MM.1S (cell line): ENCODE measurements around the gene SPAG16.

Source experiments
- EZH2 ChIP-seq: fragments of 300-600 bp; sonication (generic); optimal IDR thresholded peaks from 2 replicates; pipeline ENCODE3; 2017; ENCODE audit warnings: low read depth, mild to moderate bottlenecking, antibody characterized with exemption, low read length, mixed read lengths
- EZH2phosphoT487 ChIP-seq: fragments of 300-600 bp; sonication (generic); IDR thresholded peaks from 2 replicates; pipeline ENCODE4 v1.6.1; 2018; ENCODE audit warnings: antibody characterized with exemption, low read length
- TF ChIP-seq, protein P1 (sequence below): fragments of 300-600 bp; sonication (generic); IDR thresholded peaks from 2 replicates; pipeline ENCODE4 v1.5.1; 2016; ENCODE audit warnings: antibody characterized with exemption, low read length, mixed read lengths

DNA sequence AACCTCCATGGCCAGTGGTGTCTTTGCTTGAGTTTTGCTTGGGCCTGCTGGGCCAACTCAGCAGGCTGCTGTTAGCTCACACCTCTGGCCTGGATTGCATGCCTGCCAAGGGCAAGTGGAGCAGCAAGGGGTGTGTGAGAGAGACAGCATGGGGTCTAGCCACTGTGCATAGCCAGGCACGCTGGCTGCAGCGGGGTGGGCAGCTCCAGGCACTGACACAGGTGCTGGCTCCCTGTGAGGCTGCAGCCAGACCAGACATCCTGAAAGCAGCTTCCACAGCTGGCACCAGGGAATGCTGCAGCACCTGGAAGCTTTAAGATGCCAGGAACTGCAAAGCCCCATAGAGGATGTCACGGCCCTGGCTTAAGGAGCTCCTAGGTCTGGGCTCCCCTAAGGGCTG is 750.2 kb downstream of the SPAG16 start:
- TF ChIP-seq, protein P1, sequence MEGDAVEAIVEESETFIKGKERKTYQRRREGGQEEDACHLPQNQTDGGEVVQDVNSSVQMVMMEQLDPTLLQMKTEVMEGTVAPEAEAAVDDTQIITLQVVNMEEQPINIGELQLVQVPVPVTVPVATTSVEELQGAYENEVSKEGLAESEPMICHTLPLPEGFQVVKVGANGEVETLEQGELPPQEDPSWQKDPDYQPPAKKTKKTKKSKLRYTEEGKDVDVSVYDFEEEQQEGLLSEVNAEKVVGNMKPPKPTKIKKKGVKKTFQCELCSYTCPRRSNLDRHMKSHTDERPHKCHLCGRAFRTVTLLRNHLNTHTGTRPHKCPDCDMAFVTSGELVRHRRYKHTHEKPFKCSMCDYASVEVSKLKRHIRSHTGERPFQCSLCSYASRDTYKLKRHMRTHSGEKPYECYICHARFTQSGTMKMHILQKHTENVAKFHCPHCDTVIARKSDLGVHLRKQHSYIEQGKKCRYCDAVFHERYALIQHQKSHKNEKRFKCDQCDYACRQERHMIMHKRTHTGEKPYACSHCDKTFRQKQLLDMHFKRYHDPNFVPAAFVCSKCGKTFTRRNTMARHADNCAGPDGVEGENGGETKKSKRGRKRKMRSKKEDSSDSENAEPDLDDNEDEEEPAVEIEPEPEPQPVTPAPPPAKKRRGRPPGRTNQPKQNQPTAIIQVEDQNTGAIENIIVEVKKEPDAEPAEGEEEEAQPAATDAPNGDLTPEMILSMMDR, result no peak
- TF ChIP-seq EZH2phosphoT487, result no peak
- TF ChIP-seq EZH2, result no peak
